ENCODE measurements around the gene PCAT6. TPM values are rescaled to one million over a fixed set of nuclear protein-coding genes. Genes with fewer than 3 reads are reported as not detected.

PCAT6 gene
- 0.26 and 1.7 TPM in 2 replicates for total RNA-seq (2014; rRNA removed)
- percentile 48 among the genes with signal in this experiment for Bru-seq, nascent RNA
- BruChase-seq, experiment 1, labeled RNA remaining after a 6-hour chase, result percentile 62 among the genes with signal in this experiment
- percentile 61 among the genes with signal in this experiment for BruChase-seq, experiment 2, labeled RNA remaining after a 2-hour chase
- long read RNA-seq, partial matches to known transcripts, result 0 of 3 reads
- long read RNA-seq, other reads (novel, unspliced or antisense), result 3 of 3 reads

- H3K36me3 ChIP-seq (ENCODE audit: low read depth, low read length), result no peaks in the 10 kb centered on the region
- H3K9me3 ChIP-seq (ENCODE audit: low read length), result no peaks in the 10 kb centered on the region
- POLR2A ChIA-PET (ENCODE audit: unreplicated experiment), result interaction anchor here (0.7 kb wide), 1 partner anchor 60 kb away, joined by 6 read pairs; no protein-coding TSS in a partner anchor
- H2AFZ ChIP-seq (ENCODE audit: low read length), result peak within 1 kb of the TSS; percentile 98
- no TSS peak for BruUV-seq (replicated peaks)
- no peak within 1 kb of the TSS for H3K27ac ChIP-seq (ENCODE audit: low read length)
- peaks cover 37% of the 10 kb centered on the region for H3K4me1 ChIP-seq (ENCODE audit: insufficient read depth, low read length)
- TF ChIP-seq EZH2phosphoT487 (IDR thresholded peaks at IDR 0.05; ENCODE audit: borderline replicate concordance, low read length) (no peak), CTCF (conservative IDR thresholded peaks at IDR 0.05; ENCODE audit: low read depth, low read length) (no peak), EZH2 (IDR thresholded peaks at IDR 0.05; ENCODE audit: low read length, unreplicated experiment) (no peak)
- no peaks in the 10 kb centered on the region for H3K27me3 ChIP-seq (ENCODE audit: low read length)
- no peaks in the 10 kb centered on the region for H3K9me2 ChIP-seq (replicated peaks; ENCODE audit: low read length)
- intact Hi-C loops (cut with micrococcal nuclease), result loop anchor here (1.0 to 2.0 kb wide), 3 partner anchors 42 to 158 kb away; no protein-coding TSS in a partner anchor
- no peaks in the 10 kb centered on the region for H3F3A ChIP-seq (ENCODE audit: low read length, unreplicated experiment)
- H4K20me1 ChIP-seq (ENCODE audit: low read length), result no peaks in the 10 kb centered on the region
- CTCF ChIA-PET, result interaction anchor here (0.6 kb wide), 1 partner anchor 465 kb away, joined by 4 read pairs; no protein-coding TSS in a partner anchor
- H3K9ac ChIP-seq (ENCODE audit: low read length), result peak within 1 kb of the TSS; percentile 73
- peaks cover 24% of the 10 kb centered on the region for H3K79me2 ChIP-seq (ENCODE audit: low read length)
- peak within 1 kb of the TSS; percentile 81 for H3K4me3 ChIP-seq (ENCODE audit: low read length)
- peak within 1 kb of the TSS; percentile 99 for H3K4me2 ChIP-seq (ENCODE audit: low read length)
- DNase-seq (peak; percentile 95), ATAC-seq (peak; percentile 82)
These were observed at the start of gene PCAT6 for GRCh38 chr1:202810615-202811295. Gene PCAT6 (plus strand): TSS chr1:202810954.

GRCh38 chr1:202762019-202762418, 48.7 kb upstream of the PCAT6 start:
- Histone ChIP-seq H3K4me1 (ENCODE audit: insufficient read depth, low read length) (no peaks in the 10 kb centered on the region), H3K27me3 (ENCODE audit: low read length) (no peaks in the 10 kb centered on the region), H3K9ac (ENCODE audit: low read length) (no peak overlapping the region), H3K9me2 (replicated peaks; ENCODE audit: low read length) (no peaks in the 10 kb centered on the region), H3K79me2 (ENCODE audit: low read length) (no peaks in the 10 kb centered on the region), H3K4me2 (ENCODE audit: low read length) (no peak overlapping the region), H2AFZ (ENCODE audit: low read length) (no peak overlapping the region), H3K9me3 (ENCODE audit: low read length) (no peaks in the 10 kb centered on the region), H3K27ac (ENCODE audit: low read length) (no peak overlapping the region), H3K4me3 (ENCODE audit: low read length) (no peak overlapping the region), H3K36me3 (ENCODE audit: low read depth, low read length) (peaks cover 61% of the 10 kb centered on the region), H3F3A (ENCODE audit: low read length, unreplicated experiment) (no peaks in the 10 kb centered on the region), H4K20me1 (ENCODE audit: low read length) (no peaks in the 10 kb centered on the region)
- intact Hi-C loops (cut with micrococcal nuclease), result no loop called here
- ATAC-seq (no peak), DNase-seq (no peak)
- TF ChIP-seq EZH2phosphoT487 (IDR thresholded peaks at IDR 0.05; ENCODE audit: borderline replicate concordance, low read length), result no peak
- POLR2A ChIA-PET (ENCODE audit: unreplicated experiment), result no interaction called here
- CTCF ChIA-PET, result interaction anchor here (0.6 to 0.7 kb wide), 2 partner anchors 41 to 90 kb away, joined by 3 read pairs; no protein-coding TSS in a partner anchor
- no TSS peak for BruUV-seq (replicated peaks)

GRCh38 chr1:202765721-202766120, 45.0 kb upstream of the PCAT6 start:
- no peak for DNase-seq
- no peak for ATAC-seq
- Histone ChIP-seq H3K4me2 (ENCODE audit: low read length) (no peak overlapping the region), H3K27me3 (ENCODE audit: low read length) (no peaks in the 10 kb centered on the region), H3K27ac (ENCODE audit: low read length) (no peak overlapping the region), H3F3A (ENCODE audit: low read length, unreplicated experiment) (no peaks in the 10 kb centered on the region), H4K20me1 (ENCODE audit: low read length) (no peaks in the 10 kb centered on the region), H3K9me3 (ENCODE audit: low read length) (no peaks in the 10 kb centered on the region), H3K36me3 (ENCODE audit: low read depth, low read length) (peaks cover 38% of the 10 kb centered on the region), H3K9me2 (replicated peaks; ENCODE audit: low read length) (no peaks in the 10 kb centered on the region), H2AFZ (ENCODE audit: low read length) (no peak overlapping the region), H3K9ac (ENCODE audit: low read length) (no peak overlapping the region), H3K4me1 (ENCODE audit: insufficient read depth, low read length) (no peaks in the 10 kb centered on the region), H3K79me2 (ENCODE audit: low read length) (no peaks in the 10 kb centered on the region), H3K4me3 (ENCODE audit: low read length) (no peak overlapping the region)
- intact Hi-C loops (cut with micrococcal nuclease), result no loop called here
- no peak for TF ChIP-seq EZH2 (IDR thresholded peaks at IDR 0.05; ENCODE audit: low read length, unreplicated experiment)
- TF ChIP-seq CTCF (conservative IDR thresholded peaks at IDR 0.05; ENCODE audit: low read depth, low read length), result no peak
- TF ChIP-seq EZH2phosphoT487 (IDR thresholded peaks at IDR 0.05; ENCODE audit: borderline replicate concordance, low read length), result no peak
- BruUV-seq (replicated peaks), result no TSS peak
- CTCF ChIA-PET, result no interaction called here
- POLR2A ChIA-PET (ENCODE audit: unreplicated experiment), result no interaction called here

Measured in PC-3 (cell line).